GM12878 (cell line): ENCODE measurements around the gene ALDH3B2.

Experiments
- ATF7 ChIP-seq: fragments of 450-650 bp; IDR thresholded peaks from 2 replicates; pipeline ENCODE4 v1.6.1; 2016; ENCODE audit warnings: low read depth, mild to moderate bottlenecking
- BHLHE40 ChIP-seq, 2 experiments: fragments of 450-650 bp in 1 of 2; IDR thresholded peaks; 2 replicates each; pipeline ENCODE4 v1.6.1; 2011 to 2017; ENCODE audit warnings: low read depth in 2 of 2, borderline replicate concordance in 1 of 2, improper control_type of control experiment in 1 of 2, low read length in 1 of 2, mild to moderate bottlenecking in 1 of 2
- CEBPB ChIP-seq, 2 experiments: fragments of 150-350 bp in 1 of 2; IDR thresholded peaks; 2 replicates each; pipeline ENCODE4 v1.6.1; 2012 to 2014; ENCODE audit warnings: low read depth in 2 of 2, low read length in 2 of 2, borderline replicate concordance in 1 of 2, inconsistent platforms in 1 of 2
- EZH2 ChIP-seq: IDR thresholded peaks from 2 replicates; pipeline ENCODE4 v1.6.1; 2012; ENCODE audit warnings: low read depth, mild to moderate bottlenecking, control low read depth, inconsistent platforms, low read length, borderline replicate concordance; ENCODE audit not compliant: control insufficient read depth
- GATAD2B ChIP-seq: fragments of 450-650 bp; conservative IDR thresholded peaks from 2 replicates; pipeline ENCODE4 v1.6.1; 2017; ENCODE audit warnings: low read depth, mild to moderate bottlenecking, moderate library complexity
- NR2C2 ChIP-seq: IDR thresholded peaks from 2 replicates; pipeline ENCODE4 v1.6.1; 2011; ENCODE audit warnings: borderline replicate concordance, low read depth; ENCODE audit not compliant: control insufficient read depth, insufficient read length
- RAD21 ChIP-seq: IDR thresholded peaks from 2 replicates; pipeline ENCODE4 v1.6.1; 2011; ENCODE audit warnings: mild to moderate bottlenecking, low read depth, low read length, moderate library complexity; ENCODE audit not compliant: insufficient read depth
- RFX5 ChIP-seq: IDR thresholded peaks from 2 replicates; pipeline ENCODE4 v1.6.1; 2011; ENCODE audit warnings: low read depth, low read length, improper control_type of control experiment
- SP1 ChIP-seq: IDR thresholded peaks from one replicate; pipeline ENCODE4 v1.6.1; 2011; ENCODE audit warnings: low read depth, low read length
- SREBF1 ChIP-seq: IDR thresholded peaks from 2 replicates; pipeline ENCODE4 v1.6.1; 2012; ENCODE audit warnings: mild to moderate bottlenecking, low read length
- YY1 ChIP-seq: IDR thresholded peaks from 2 replicates; pipeline ENCODE4 v1.6.1; 2011; ENCODE audit warnings: low read depth, mild to moderate bottlenecking, low read length
- ZNF24 ChIP-seq: fragments of 450-650 bp; IDR thresholded peaks from 2 replicates; pipeline ENCODE4 v1.6.1; 2017; ENCODE audit warnings: antibody characterized with exemption, mild to moderate bottlenecking
- TF ChIP-seq, protein P1 (sequence below), 3 experiments: IDR thresholded peaks in 2 of 3; conservative IDR thresholded peaks in 1 of 3; 2 replicates each; pipeline ENCODE4 v1.5.1; 2011; ENCODE audit warnings: low read depth in 3 of 3, low read length in 3 of 3, mild to moderate bottlenecking in 3 of 3, control low read depth in 2 of 3, moderate library complexity in 2 of 3, inconsistent platforms in 1 of 3, mixed read lengths in 1 of 3; ENCODE audit not compliant: control insufficient read depth in 2 of 3, insufficient read depth in 1 of 3; ENCODE audit errors: extremely low read depth in 1 of 3
- TF ChIP-seq, protein P2 (sequence below): IDR thresholded peaks from 2 replicates; pipeline ENCODE4 v1.6.1; 2011; ENCODE audit warnings: low read depth, low read length, improper control_type of control experiment, borderline replicate concordance

DNA sequence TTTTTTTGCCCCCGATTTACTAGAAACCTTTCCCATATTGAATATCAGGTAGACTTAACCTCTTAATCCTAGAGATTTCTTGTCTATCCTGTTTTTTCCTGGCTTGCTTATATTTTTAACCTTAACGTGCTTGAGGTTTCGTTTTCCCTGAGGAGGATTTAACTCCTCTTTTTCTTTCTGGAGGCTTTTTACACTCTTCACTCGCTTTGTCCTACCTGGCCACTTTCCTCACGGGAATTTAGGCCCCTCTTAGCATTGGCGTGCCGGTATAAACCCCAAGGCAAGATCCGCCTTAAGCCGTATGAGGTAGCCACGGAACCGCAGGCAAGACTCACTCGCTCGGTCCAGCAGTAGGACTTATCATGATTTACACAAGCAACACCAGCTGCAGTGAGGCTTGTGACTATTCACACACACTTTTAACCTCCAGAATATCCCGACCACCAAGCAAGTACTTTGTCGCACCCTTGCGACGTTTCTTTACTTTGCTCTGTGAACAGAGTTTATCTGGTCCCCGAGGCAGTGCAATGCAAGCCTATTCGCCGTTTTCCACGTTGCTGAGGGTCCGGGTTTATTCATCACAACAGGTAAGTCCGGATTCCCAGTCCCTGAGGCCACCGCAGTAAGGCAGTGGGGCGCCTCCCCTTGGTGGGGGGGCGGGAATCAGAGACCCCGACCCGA lies 20.6 kb upstream of the ALDH3B2 start:
- no peak for TF ChIP-seq CEBPB (IDR thresholded peaks at IDR 0.05; ENCODE audit: borderline replicate concordance in 1 of 2, low read depth in 2 of 2, low read length in 2 of 2)
- TF ChIP-seq ZNF24, result no peak
- TF ChIP-seq GATAD2B, result no peak
- TF ChIP-seq, protein P1, sequence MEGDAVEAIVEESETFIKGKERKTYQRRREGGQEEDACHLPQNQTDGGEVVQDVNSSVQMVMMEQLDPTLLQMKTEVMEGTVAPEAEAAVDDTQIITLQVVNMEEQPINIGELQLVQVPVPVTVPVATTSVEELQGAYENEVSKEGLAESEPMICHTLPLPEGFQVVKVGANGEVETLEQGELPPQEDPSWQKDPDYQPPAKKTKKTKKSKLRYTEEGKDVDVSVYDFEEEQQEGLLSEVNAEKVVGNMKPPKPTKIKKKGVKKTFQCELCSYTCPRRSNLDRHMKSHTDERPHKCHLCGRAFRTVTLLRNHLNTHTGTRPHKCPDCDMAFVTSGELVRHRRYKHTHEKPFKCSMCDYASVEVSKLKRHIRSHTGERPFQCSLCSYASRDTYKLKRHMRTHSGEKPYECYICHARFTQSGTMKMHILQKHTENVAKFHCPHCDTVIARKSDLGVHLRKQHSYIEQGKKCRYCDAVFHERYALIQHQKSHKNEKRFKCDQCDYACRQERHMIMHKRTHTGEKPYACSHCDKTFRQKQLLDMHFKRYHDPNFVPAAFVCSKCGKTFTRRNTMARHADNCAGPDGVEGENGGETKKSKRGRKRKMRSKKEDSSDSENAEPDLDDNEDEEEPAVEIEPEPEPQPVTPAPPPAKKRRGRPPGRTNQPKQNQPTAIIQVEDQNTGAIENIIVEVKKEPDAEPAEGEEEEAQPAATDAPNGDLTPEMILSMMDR (IDR thresholded peaks at IDR 0.05 in 2 of 3, conservative IDR thresholded peaks at IDR 0.05 in 1 of 3; ENCODE audit: control insufficient read depth in 2 of 3, extremely low read depth in 1 of 3, insufficient read depth in 1 of 3, low read depth in 3 of 3, low read length in 3 of 3), result no peak
- no peak for TF ChIP-seq RAD21
- TF ChIP-seq RFX5, result no peak
- TF ChIP-seq SP1, result no peak
- TF ChIP-seq, protein P2, sequence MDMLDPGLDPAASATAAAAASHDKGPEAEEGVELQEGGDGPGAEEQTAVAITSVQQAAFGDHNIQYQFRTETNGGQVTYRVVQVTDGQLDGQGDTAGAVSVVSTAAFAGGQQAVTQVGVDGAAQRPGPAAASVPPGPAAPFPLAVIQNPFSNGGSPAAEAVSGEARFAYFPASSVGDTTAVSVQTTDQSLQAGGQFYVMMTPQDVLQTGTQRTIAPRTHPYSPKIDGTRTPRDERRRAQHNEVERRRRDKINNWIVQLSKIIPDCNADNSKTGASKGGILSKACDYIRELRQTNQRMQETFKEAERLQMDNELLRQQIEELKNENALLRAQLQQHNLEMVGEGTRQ, result no peak
- no peak for TF ChIP-seq SREBF1
- no peak for TF ChIP-seq NR2C2
- TF ChIP-seq BHLHE40 (IDR thresholded peaks at IDR 0.05; ENCODE audit: borderline replicate concordance in 1 of 2, low read depth in 2 of 2, low read length in 1 of 2), result no peak
- TF ChIP-seq ATF7, result no peak
- no peak for TF ChIP-seq EZH2
- TF ChIP-seq YY1, result no peak
